GM18505 (cell line): ENCODE data around the gene POM121L2.

ENCODE experiments used
- ATAC-seq: cut with Tn5 transposase; IDR thresholded peaks from one replicate; pipeline ENCODE4 v1.9.1; 2021; ENCODE audit not compliant: unreplicated experiment
- POLR2A ChIP-seq: IDR thresholded peaks from 4 replicates; pipeline ENCODE4 v1.6.1; 2011; ENCODE audit warnings: borderline replicate concordance; ENCODE audit not compliant: insufficient read depth, insufficient read length; ENCODE audit errors: extremely low read depth

The POM121L2 gene

DNA sequence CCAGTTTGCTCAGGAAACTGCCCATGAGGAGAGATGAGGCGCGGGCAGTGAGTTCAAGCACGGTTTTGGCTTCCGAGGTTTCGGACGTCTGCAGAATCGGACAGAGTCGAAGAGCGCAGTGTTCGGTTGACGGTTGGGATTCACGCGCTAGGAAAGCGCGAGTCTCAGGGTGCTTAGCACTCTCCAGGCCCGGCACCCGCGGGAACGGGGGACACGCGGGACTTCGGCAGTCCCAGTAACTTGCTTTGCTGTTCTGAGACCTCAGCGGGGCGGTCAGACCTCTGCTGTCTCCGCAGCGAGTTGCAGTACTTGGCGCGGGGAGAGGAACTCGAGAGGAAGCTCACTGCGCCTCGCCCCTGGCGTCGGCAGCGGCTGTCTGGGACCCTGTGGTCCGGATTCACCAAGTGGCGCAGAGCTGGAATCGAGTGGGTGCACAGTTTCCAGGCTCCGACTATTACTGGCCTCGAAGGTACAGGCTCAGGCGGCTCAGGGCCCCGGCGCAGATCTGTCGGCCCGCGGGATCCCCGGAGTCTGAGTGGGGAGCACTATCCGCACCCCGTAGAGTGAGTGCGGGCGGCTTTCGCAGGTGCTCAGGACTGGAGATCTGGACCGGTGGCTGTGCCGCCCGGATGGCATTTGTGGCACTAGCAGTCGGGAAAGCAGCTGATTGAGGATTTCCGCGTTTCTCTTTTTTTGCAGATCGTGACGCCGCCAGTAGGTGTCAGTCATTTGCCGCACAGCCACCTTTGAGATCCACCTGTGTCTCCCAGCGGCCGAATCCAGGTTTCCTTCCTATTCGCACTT, at the start of gene POM121L2:
POM121L2 (minus strand) TSS at position 128 of the 804 bp plus-strand sequence; CDS start at position 25, 103 bp downstream.
- ATAC-seq: no peak

DNA sequence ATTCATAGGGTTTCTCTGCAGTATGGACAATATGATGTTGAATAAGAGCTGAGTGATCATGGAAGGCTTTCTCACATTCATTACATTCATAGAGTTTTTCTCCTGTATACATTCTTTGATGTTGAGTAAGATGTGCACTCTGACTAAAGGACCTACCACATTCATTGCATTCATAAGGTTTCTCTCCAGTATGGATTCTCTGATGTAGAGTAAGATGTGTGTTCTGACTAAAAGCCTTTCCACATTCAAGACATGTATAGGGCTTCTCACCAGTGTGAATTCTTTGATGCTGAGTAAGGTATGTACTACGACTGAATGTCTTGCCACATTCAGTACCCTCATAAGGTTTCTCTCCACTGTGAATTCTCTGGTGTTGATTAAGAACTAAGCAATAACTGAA, 47.2 kb upstream of the POM121L2 start:
- ATAC-seq: no peak
- no peak for TF ChIP-seq POLR2A

More for the DNA sequence above, at the start of gene POM121L2:
- TF ChIP-seq POLR2A: no peak

DNA sequence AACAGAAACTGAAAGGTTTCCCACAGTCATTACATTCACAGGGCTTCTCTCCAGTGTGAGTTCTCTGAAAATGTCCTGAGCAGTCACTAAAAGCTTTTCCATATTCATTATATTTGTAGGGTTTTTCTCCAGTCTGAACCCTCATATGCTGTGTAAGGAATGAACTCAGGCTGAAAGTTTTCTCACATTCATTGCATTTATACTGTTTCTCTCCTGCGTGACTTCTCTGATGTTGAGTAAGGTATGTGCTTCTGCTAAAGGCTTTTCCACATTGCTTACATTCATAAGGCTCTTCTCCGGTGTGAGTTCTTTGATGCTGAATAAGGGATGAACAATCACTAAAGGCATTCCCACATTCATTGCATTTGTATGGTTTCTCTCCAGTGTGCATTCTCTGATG, 46.7 kb upstream of the POM121L2 start:
- no peak for ATAC-seq

DNA sequence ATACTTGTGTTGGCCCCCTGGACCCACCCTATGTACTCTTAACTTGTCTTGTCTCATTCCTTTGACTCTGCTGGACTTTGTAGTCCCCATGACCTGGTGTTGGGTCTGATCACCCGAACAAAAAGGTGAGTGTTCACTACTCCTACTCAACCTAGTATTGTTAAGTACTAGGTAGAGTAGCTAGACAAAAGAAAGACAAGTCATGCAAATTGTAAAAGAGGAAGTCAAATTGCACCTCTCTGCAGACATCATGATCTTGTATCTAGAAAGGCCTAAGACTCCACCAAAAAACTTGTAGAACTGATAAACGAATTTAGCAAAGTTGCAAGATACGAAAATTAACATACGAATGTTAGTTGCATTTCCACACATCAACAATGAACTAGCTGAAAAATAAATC, 40.8 kb upstream of the POM121L2 start:
- no peak for TF ChIP-seq POLR2A
- no peak for ATAC-seq

More for the DNA sequence above, 46.7 kb upstream of the POM121L2 start:
- TF ChIP-seq POLR2A: no peak

DNA sequence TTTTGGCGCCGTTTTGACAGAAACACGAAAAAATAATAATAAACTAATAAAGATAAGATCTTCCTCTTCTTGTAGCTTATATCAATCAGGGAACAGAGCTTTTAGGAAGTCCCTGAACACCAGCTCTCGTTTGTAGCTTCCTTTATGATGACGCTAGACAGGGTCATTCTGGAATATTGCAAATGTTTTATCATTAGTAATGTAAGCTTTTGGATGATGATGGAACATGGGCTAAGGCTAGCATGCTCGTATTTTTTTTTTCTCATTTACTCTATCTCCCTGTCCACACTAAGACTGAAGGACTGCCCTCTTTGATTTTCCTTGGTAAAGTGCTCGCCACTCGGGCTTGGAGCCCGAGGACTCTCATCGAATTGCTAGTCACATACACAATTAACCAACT, 22.1 kb upstream of the POM121L2 start:
- ATAC-seq: no peak
- TF ChIP-seq POLR2A: no peak

DNA sequence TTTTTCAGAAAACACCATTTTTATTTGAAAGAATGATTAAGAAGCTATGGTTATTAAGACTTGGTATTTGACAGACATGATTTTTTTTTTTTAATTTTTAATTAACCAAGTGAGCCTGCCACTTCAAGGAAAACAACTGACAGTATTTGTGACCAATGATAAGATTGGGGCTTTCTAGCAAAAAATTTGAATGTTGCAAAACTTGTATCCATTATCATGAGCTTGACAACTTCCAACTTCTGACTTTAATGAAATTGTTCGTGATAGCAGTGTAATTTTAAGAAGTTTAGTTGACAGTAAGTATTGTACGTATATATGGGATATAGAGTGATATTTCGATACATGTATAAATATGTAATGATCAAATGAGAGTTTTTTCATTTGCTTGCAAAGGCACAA, 21.6 kb upstream of the POM121L2 start:
- no peak for TF ChIP-seq POLR2A
- no peak for ATAC-seq

DNA sequence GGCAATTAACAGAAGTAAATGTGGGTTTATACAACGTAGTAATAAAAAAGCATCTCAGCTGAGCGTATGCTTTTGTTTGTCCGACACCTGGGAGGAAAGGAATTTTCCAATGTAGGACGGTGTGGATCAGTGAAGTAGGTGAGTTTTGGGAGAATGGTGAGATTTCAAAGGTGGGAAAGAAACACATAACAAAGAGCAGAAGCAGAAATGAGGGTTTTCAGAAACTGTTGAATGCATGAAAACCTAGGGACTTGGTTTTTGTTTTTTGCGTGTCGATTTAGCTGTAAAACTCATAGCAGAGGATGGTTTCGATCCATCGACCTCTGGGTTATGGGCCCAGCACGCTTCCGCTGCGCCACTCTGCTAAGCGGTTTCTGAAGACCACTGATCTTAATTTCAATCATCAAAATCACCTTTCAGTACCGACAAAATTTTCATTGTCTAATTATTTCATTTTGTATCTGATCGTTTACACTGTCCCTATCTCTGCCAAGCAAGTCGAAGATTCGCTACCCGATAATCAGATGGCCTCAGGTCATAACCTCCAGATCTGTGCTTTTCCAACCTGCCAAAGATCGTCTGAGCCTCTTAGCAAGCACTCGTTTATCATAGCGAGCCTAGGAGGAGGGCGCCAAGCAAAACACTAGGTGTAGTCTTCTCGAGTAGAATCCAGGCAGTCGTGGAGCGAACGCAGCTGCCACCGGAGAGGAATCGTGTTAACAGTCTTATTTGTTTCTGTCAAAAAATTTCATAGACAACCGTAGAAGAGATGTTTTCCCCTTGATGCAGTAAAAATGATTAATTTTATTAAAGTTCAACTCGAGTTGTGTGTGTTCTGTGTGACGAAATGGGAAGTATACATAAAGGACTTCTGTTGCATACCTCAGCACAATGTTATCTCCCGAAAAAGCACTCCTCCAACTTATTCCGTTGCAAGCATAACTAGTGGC, 20.9 kb upstream of the POM121L2 start:
- ATAC-seq: no peak

DNA sequence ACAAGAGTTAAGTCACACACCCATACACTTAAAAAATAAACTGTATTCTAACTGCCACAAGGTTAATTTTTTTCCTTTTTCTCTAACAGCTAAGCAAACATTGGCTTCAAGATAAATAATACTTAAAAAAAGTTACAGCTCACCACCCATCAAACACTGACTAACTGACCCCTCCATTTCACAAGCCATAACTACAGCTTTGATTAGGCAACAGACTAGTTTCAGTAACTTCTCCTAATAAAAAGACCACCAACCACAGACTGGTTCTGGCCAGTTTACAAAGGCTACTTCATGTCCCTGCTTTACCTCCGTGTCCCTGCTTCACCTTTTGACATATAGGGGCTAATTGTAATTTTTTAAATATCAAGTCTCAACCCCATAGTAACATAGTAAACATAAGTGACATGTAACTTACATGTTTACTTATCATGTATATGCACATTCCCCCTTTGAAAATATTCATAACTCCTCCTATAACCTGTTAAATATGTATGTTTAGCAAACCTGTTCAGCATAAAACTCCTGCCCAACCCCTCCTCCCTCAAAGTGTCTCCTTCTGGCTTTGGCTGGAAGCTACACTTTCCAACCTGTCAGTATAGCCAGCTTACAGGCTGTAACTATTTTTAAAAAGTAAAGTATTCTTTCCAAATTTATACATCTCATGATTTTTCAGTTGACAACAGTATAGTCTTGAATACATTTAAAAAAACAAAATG, 15.1 kb upstream of the POM121L2 start:
- no peak for ATAC-seq
- TF ChIP-seq POLR2A: no peak

More for the DNA sequence above, 20.9 kb upstream of the POM121L2 start:
- TF ChIP-seq POLR2A: no peak

DNA sequence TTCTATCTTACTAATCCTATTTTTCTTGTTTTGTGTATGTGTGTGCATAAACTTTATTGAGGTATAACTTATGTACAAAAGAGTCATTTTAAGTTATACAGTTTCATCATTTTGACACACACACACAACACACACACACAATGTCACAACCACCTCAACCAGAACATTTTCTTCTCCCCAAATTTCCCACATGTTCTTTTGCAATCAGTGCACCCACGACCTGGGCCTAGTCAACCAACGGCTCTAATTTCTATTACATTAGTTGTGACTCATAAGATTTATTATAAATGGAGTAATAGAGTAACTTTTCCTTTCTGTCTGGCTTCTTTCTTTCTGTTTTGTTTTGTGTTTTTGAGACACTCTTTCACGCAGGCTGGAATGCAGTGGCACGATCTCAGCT, 9.8 kb upstream of the POM121L2 start:
- no peak for TF ChIP-seq POLR2A
- no peak for ATAC-seq

DNA sequence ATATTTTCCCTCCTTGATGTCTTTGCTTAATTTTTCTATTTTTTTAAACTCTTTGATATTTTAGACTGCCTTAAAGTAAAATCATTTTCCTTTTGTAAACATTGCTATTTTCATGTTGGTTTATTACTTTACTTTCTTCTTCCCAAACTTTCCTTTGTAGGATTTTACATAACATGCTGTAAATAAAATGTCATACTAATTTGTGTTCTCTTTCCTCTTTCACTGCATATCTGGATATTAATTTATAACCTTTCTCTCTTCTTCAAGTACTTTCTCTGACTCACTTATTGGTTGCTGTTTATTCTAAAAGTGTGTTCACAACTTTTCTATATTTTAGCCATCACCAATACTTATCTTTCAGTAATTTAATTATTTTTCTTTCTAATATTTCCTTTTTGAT, 9.3 kb upstream of the POM121L2 start:
- no peak for ATAC-seq
- no peak for TF ChIP-seq POLR2A

DNA sequence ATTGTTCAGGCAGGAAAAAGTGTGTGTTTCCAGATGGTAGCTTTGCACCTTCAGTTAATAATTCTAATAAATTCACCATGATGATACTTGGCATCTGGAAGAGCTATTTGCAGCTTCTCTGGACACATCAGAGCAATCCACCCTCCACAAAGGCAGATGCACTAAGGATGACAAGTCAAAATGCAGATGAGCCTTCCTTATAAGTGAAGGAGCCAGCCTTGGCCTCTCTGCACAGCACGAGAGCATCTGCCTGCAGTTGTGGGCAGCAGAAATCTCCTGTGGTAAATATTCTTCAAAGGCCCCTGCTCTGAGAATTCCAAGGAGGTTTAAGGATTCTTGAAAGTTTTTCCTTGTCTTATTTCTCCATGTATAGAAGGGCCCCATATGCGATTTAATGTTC, 6.9 kb upstream of the POM121L2 start:
- ATAC-seq: no peak
- TF ChIP-seq POLR2A: no peak

DNA sequence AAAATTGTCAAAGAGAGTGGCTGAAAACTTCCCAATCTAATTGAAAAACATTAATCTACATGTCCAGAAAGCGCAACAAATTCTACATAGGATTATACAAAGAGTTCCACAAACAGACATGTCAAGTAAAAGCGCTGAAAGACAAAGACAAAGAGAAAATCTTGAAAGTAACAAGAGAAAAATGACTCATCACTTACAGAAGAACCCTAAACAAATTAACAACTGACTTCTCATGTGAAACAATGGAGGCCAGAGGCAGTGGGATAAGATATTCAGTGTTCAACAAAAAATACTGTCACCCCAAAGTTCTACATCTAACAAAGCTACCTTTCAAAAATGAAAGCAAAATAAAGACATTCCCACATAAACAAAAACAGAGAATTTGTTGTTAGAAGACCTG, 2.0 kb upstream of the POM121L2 start:
- no peak for ATAC-seq
- TF ChIP-seq POLR2A: no peak

DNA sequence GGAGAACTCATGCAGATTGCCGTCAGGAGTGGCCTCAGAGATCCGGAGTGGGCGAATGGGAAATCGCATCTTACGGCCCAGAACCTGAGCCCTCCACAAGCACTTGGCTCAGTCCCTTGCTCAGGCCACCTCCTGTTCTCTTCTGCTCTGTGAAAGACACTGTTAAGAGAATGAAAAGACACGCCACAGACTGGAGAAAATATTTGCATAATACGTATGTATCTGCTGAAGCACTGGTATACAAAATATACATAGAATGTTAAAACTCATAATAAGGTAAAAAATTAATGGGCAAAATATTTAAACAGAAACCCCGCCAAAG, 838 bp upstream of the POM121L2 start:
- no peak for TF ChIP-seq POLR2A
- no peak for ATAC-seq
